DOHH2 (cell line): ENCODE results near the gene ETS1.

Experiments
- EZH2phosphoT487 ChIP-seq: fragments of 200-600 bp; sonication (generic); IDR thresholded peaks from 2 replicates; pipeline ENCODE4 v1.6.1; 2017; ENCODE audit warnings: borderline replicate concordance, mild to moderate bottlenecking, antibody characterized with exemption, low read length, moderate library complexity, mixed read lengths
- TF ChIP-seq, protein P1 (sequence below): fragments of 200-600 bp; sonication (generic); IDR thresholded peaks from one replicate; pipeline ENCODE4 v1.5.1; 2014; ENCODE audit warnings: antibody characterized with exemption, mild to moderate bottlenecking, low read depth, low read length; ENCODE audit not compliant: poor library complexity, severe bottlenecking

- TF ChIP-seq, protein P1, sequence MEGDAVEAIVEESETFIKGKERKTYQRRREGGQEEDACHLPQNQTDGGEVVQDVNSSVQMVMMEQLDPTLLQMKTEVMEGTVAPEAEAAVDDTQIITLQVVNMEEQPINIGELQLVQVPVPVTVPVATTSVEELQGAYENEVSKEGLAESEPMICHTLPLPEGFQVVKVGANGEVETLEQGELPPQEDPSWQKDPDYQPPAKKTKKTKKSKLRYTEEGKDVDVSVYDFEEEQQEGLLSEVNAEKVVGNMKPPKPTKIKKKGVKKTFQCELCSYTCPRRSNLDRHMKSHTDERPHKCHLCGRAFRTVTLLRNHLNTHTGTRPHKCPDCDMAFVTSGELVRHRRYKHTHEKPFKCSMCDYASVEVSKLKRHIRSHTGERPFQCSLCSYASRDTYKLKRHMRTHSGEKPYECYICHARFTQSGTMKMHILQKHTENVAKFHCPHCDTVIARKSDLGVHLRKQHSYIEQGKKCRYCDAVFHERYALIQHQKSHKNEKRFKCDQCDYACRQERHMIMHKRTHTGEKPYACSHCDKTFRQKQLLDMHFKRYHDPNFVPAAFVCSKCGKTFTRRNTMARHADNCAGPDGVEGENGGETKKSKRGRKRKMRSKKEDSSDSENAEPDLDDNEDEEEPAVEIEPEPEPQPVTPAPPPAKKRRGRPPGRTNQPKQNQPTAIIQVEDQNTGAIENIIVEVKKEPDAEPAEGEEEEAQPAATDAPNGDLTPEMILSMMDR, result no peak
- no peak for TF ChIP-seq EZH2phosphoT487
Observed at GRCh38 chr11:128420265-128420664, 167.1 kb downstream of the ETS1 start.
